ENCODE measurements around the gene SETX.

The SETX gene

GRCh38 chr9:132216861-132217619 lies 137.7 kb downstream of the SETX start:
- DNase-seq (ENCODE audit: low read depth in 2 of 2) = no peak

GRCh38 chr9:132214027-132214622 lies 140.7 kb downstream of the SETX start:
- DNase-seq (ENCODE audit: low read depth in 2 of 2) = no peak

GRCh38 chr9:132211570-132211969 lies 143.2 kb downstream of the SETX start:
- DNase-seq (ENCODE audit: low read depth in 2 of 2) = no peak
